Measurements from ENCODE around the gene SCAPER.

- TF ChIP-seq, protein P1, sequence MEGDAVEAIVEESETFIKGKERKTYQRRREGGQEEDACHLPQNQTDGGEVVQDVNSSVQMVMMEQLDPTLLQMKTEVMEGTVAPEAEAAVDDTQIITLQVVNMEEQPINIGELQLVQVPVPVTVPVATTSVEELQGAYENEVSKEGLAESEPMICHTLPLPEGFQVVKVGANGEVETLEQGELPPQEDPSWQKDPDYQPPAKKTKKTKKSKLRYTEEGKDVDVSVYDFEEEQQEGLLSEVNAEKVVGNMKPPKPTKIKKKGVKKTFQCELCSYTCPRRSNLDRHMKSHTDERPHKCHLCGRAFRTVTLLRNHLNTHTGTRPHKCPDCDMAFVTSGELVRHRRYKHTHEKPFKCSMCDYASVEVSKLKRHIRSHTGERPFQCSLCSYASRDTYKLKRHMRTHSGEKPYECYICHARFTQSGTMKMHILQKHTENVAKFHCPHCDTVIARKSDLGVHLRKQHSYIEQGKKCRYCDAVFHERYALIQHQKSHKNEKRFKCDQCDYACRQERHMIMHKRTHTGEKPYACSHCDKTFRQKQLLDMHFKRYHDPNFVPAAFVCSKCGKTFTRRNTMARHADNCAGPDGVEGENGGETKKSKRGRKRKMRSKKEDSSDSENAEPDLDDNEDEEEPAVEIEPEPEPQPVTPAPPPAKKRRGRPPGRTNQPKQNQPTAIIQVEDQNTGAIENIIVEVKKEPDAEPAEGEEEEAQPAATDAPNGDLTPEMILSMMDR (IDR thresholded peaks at IDR 0.05 in 4 of 5, conservative IDR thresholded peaks at IDR 0.05 in 1 of 5) = no peak
- no peak for TF ChIP-seq POLR2A (IDR thresholded peaks at IDR 0.05)
These were observed 519.0 kb downstream of the SCAPER start for GRCh38 chr15:76386178-76386577.
